OCI-LY1 (cell line): ENCODE results near the gene EPAS1.

Experiments used
- H2AFZ ChIP-seq: fragments of 200-600 bp; sonication (generic), shearing (Covaris generic); 2 replicates; pipeline ENCODE4 v1.6.0; 2014; ENCODE audit warnings: antibody characterized with exemption, mild to moderate bottlenecking, low read length
- H3F3A ChIP-seq: fragments of 200-600 bp; sonication (generic), shearing (Covaris generic); 2 replicates; pipeline ENCODE4 v1.6.0; 2014; ENCODE audit warnings: mild to moderate bottlenecking, antibody characterized with exemption, low read length, moderate library complexity; ENCODE audit not compliant: insufficient read depth
- H3K27ac ChIP-seq: fragments of 200-600 bp; sonication (generic); 2 replicates; pipeline ENCODE4 v1.5.1; 2014; ENCODE audit warnings: low read length, mixed run types, mild to moderate bottlenecking, low read depth; ENCODE audit not compliant: poor library complexity, severe bottlenecking
- H3K27me3 ChIP-seq: fragments of 200-600 bp; sonication (generic); 2 replicates; pipeline ENCODE4 v1.6.0; 2014; ENCODE audit warnings: antibody characterized with exemption, mild to moderate bottlenecking, low read length, moderate library complexity; ENCODE audit not compliant: insufficient read depth
- H3K36me3 ChIP-seq: fragments of 200-600 bp; sonication (generic); 2 replicates; pipeline ENCODE4 v1.6.1; 2014; ENCODE audit warnings: mild to moderate bottlenecking, antibody characterized with exemption, low read length, moderate library complexity, mixed read lengths; ENCODE audit not compliant: insufficient read depth
- H3K4me1 ChIP-seq: fragments of 200-600 bp; sonication (generic); 2 replicates; pipeline ENCODE4 v1.5.1; 2014; ENCODE audit warnings: mild to moderate bottlenecking, low read length, moderate library complexity; ENCODE audit not compliant: insufficient read depth, severe bottlenecking
- H3K4me2 ChIP-seq: fragments of 200-600 bp; sonication (generic), shearing (Covaris generic); 2 replicates; pipeline ENCODE4 v1.6.1; 2014; ENCODE audit warnings: low read length
- H3K4me3 ChIP-seq: fragments of 200-600 bp; sonication (generic); 2 replicates; pipeline ENCODE4 v1.5.1; 2014; ENCODE audit warnings: low read length, low read depth, mild to moderate bottlenecking, mixed read lengths; ENCODE audit not compliant: poor library complexity, severe bottlenecking
- H3K79me2 ChIP-seq: fragments of 200-600 bp; shearing (Covaris generic); 2 replicates; pipeline ENCODE4 v1.6.1; 2016; ENCODE audit warnings: mixed run types, low read length, mixed read lengths; ENCODE audit not compliant: insufficient read depth
- H3K9ac ChIP-seq: fragments of 200-600 bp; sonication (generic), shearing (Covaris generic); 2 replicates; pipeline ENCODE4 v1.6.1; 2014; ENCODE audit warnings: mild to moderate bottlenecking, low read length, mixed read lengths
- H3K9me2 ChIP-seq: fragments of 200-600 bp; sonication (generic), shearing (Covaris generic); 2 replicates; pipeline ENCODE4 v1.6.1; 2014; ENCODE audit warnings: low read depth, mild to moderate bottlenecking, low read length, mixed read lengths
- H3K9me3 ChIP-seq: fragments of 200-600 bp; shearing (Covaris generic); 2 replicates; pipeline ENCODE4 v1.6.1; 2014; ENCODE audit warnings: low read length, mixed read lengths
- H4K20me1 ChIP-seq: fragments of 200-600 bp; sonication (generic), shearing (Covaris generic); 2 replicates; pipeline ENCODE4 v1.6.0; 2016; ENCODE audit warnings: mild to moderate bottlenecking, low read length; ENCODE audit not compliant: insufficient read depth
- CTCF ChIP-seq: fragments of 200-600 bp; sonication (generic), shearing (Covaris generic); IDR thresholded peaks from 2 replicates; pipeline ENCODE4 v1.5.1; 2017; ENCODE audit warnings: mild to moderate bottlenecking, antibody characterized with exemption, low read length, moderate library complexity, mixed read lengths
- EZH2 ChIP-seq: fragments of 200-600 bp; sonication (generic), shearing (Covaris generic); IDR thresholded peaks from 2 replicates; pipeline ENCODE4 v1.8.0; 2017; ENCODE audit warnings: borderline replicate concordance, mixed run types, mild to moderate bottlenecking, antibody characterized with exemption, low read length, moderate library complexity, mixed read lengths

EPAS1 gene

GRCh38 chr2:46353509-46353908, 56.3 kb downstream of the EPAS1 start:
- H3K9ac ChIP-seq: no peak overlapping the region
- H3K4me1 ChIP-seq: no peaks in the 10 kb centered on the region
- no peak overlapping the region for H3K4me2 ChIP-seq
- no peaks in the 10 kb centered on the region for H3K9me2 ChIP-seq
- no peaks in the 10 kb centered on the region for H3F3A ChIP-seq
- H3K79me2 ChIP-seq: no peaks in the 10 kb centered on the region
- no peaks in the 10 kb centered on the region for H3K36me3 ChIP-seq
- H3K4me3 ChIP-seq: no peak overlapping the region
- H3K27me3 ChIP-seq: no peaks in the 10 kb centered on the region
- no peaks in the 10 kb centered on the region for H4K20me1 ChIP-seq
- H2AFZ ChIP-seq: no peak overlapping the region
- H3K27ac ChIP-seq: no peak overlapping the region
- TF ChIP-seq EZH2 (no peak), CTCF (no peak)
- no peaks in the 10 kb centered on the region for H3K9me3 ChIP-seq

GRCh38 chr2:46355756-46356155, 58.5 kb downstream of the EPAS1 start:
- Histone ChIP-seq H3K9me2 (no peaks in the 10 kb centered on the region), H3K36me3 (no peaks in the 10 kb centered on the region), H4K20me1 (no peaks in the 10 kb centered on the region), H3F3A (no peaks in the 10 kb centered on the region), H3K27me3 (no peaks in the 10 kb centered on the region), H3K9me3 (no peaks in the 10 kb centered on the region), H3K27ac (no peak overlapping the region), H3K4me3 (no peak overlapping the region), H3K4me2 (no peak overlapping the region), H2AFZ (no peak overlapping the region), H3K79me2 (no peaks in the 10 kb centered on the region), H3K4me1 (no peaks in the 10 kb centered on the region), H3K9ac (no peak overlapping the region)
- TF ChIP-seq EZH2: no peak
- TF ChIP-seq CTCF: no peak

GRCh38 chr2:46356991-46357390, 59.8 kb downstream of the EPAS1 start:
- H3K36me3 ChIP-seq: no peaks in the 10 kb centered on the region

More at GRCh38 chr2:46356991-46357390, 59.8 kb downstream of the EPAS1 start:
- Histone ChIP-seq H3K9me3 (no peaks in the 10 kb centered on the region), H3F3A (no peaks in the 10 kb centered on the region), H3K79me2 (no peaks in the 10 kb centered on the region), H3K9ac (no peak overlapping the region), H3K27me3 (no peaks in the 10 kb centered on the region), H3K4me1 (no peaks in the 10 kb centered on the region), H4K20me1 (no peaks in the 10 kb centered on the region), H3K27ac (no peak overlapping the region), H3K9me2 (no peaks in the 10 kb centered on the region), H3K4me3 (no peak overlapping the region), H3K4me2 (no peak overlapping the region), H2AFZ (no peak overlapping the region)
- TF ChIP-seq EZH2: no peak
- no peak for TF ChIP-seq CTCF
